HCT116 (cell line): Measurements from ENCODE around the gene IPO13. TPM values are rescaled to one million over a fixed set of nuclear protein-coding genes. Genes with fewer than 3 reads are reported as not detected.

Source experiments
- ATAC-seq: fragments of 200-7000 bp; cut with Tn5 transposase; 2 replicates; pipeline ENCODE4 v1.9.1; 2020; ENCODE audit warnings: mild to moderate bottlenecking, moderate library complexity
- BruUV-seq: library from RNA; stranded (reverse); fragments of 400-500 nt; replicated peaks from 2 replicates; lab custom pipeline; 2021; lab: Mats Ljungman, UMichigan
- CTCF ChIA-PET: fragments of 300-600 bp; sonication (Branson Sonifier 250); formaldehyde crosslinking; loops from one replicate; lab custom pipeline; 2021; ENCODE audit warnings: antibody characterized with exemption; lab: Charles Lee
- POLR2A ChIA-PET: fragments of 300-600, 350-600 bp; sonication (Branson Sonifier 250); formaldehyde crosslinking; loops from one replicate; lab custom pipeline; 2021; ENCODE audit warnings: antibody characterized with exemption; lab: Charles Lee
- RAD21 ChIA-PET, 2 experiments: fragments of 300-600 bp; sonication (Branson Sonifier 250); formaldehyde crosslinking; loops; one replicate each; lab custom pipeline; 2023; ENCODE audit warnings: low total read pairs in 2 of 2; ENCODE audit not compliant: uncharacterized antibody in 2 of 2, unreplicated experiment in 2 of 2, low non-redundant PET in 1 of 2; lab: Charles Lee
- DNase-seq: peaks from one replicate; pipeline ENCODE4 v3.0.0-alpha.2; 2010; ENCODE audit warnings: low read depth, low spot score
- H2AFZ ChIP-seq: fragments of 200-600 bp; shearing (Covaris generic), sonication (generic); 2 replicates; pipeline ENCODE4 v1.6.1; 2017; ENCODE audit warnings: low read depth, mixed run types, mixed read lengths, antibody characterized with exemption, low read length; ENCODE audit not compliant: poor library complexity, severe bottlenecking
- H3K27ac ChIP-seq: 2 replicates; pipeline ENCODE4 v1.5.1; 2012; ENCODE audit warnings: low read depth, low read length
- H3K27me3 ChIP-seq: fragments of 200-600 bp; sonication (generic); 2 replicates; pipeline ENCODE4 v1.6.1; 2016; ENCODE audit warnings: mixed run types, low read length, mixed read lengths; ENCODE audit not compliant: insufficient read depth
- H3K36me3 ChIP-seq, 2 experiments: fragments of 200-500 bp in 1 of 2; fragments of 200-600 bp in 1 of 2; sonication (Bioruptor generic) in 1 of 2; sonication (generic) in 1 of 2; 2 replicates each; pipeline versions ENCODE4 v1.5.1 to v1.6.1; 2014 to 2016; ENCODE audit warnings: low read length in 2 of 2, inconsistent platforms in 1 of 2, mixed read lengths in 1 of 2, mixed run types in 1 of 2; ENCODE audit not compliant: insufficient read depth in 2 of 2, control insufficient read depth in 1 of 2
- H3K4me1 ChIP-seq, 2 experiments: fragments of 200-600 bp in 1 of 2; sonication (generic) in 1 of 2; 2 replicates each; pipeline versions ENCODE4 v1.5.1 to v1.6.1; 2012 to 2017; ENCODE audit warnings: low read length in 2 of 2, inconsistent platforms in 1 of 2, mild to moderate bottlenecking in 1 of 2, mixed read lengths in 1 of 2, mixed run types in 1 of 2, moderate library complexity in 1 of 2; ENCODE audit not compliant: insufficient read depth in 2 of 2, control insufficient read depth in 1 of 2
- H3K4me2 ChIP-seq: fragments of 200-600 bp; sonication (generic); 2 replicates; pipeline ENCODE4 v1.6.1; 2017; ENCODE audit warnings: mixed run types, low read length, mixed read lengths
- H3K4me3 ChIP-seq, 2 experiments: fragments of 200-600 bp in 1 of 2; sonication (generic) in 1 of 2; replicated peaks in 1 of 2; 2 replicates each; pipeline ENCODE4 v1.5.1; 2011 to 2016; ENCODE audit warnings: low read length in 2 of 2, control low read depth in 1 of 2, low read depth in 1 of 2, mild to moderate bottlenecking in 1 of 2, mixed read lengths in 1 of 2, mixed run types in 1 of 2
- H3K79me2 ChIP-seq: fragments of 200-600 bp; sonication (generic); 2 replicates; pipeline ENCODE4 v1.6.1; 2017; ENCODE audit warnings: mild to moderate bottlenecking, mixed run types, low read length, moderate library complexity, mixed read lengths; ENCODE audit not compliant: insufficient read depth
- H3K9ac ChIP-seq: fragments of 200-600 bp; sonication (generic); 2 replicates; pipeline ENCODE4 v1.6.1; 2016; ENCODE audit warnings: low read length, mixed read lengths
- H3K9me2 ChIP-seq: fragments of 200-600 bp; sonication (generic), shearing (Covaris generic); 2 replicates; pipeline ENCODE4 v1.6.1; 2017; ENCODE audit warnings: mixed run types, mild to moderate bottlenecking, moderate library complexity; ENCODE audit not compliant: insufficient read depth
- H3K9me3 ChIP-seq, 2 experiments: fragments of 200-500 bp in 1 of 2; fragments of 200-600 bp in 1 of 2; sonication (Bioruptor generic) in 1 of 2; sonication (generic) in 1 of 2; 2 replicates each; pipeline ENCODE4 v1.6.1; 2014 to 2017; ENCODE audit warnings: low read length in 2 of 2, mixed read lengths in 2 of 2, inconsistent platforms in 1 of 2, low read depth in 1 of 2, mild to moderate bottlenecking in 1 of 2, mixed run types in 1 of 2, moderate library complexity in 1 of 2; ENCODE audit not compliant: control insufficient read depth in 1 of 2, insufficient read depth in 1 of 2
- H4K20me1 ChIP-seq: fragments of 200-600 bp; sonication (generic), shearing (Covaris generic); 2 replicates; pipeline ENCODE4 v1.6.1; 2017; ENCODE audit warnings: mixed run types, mild to moderate bottlenecking, moderate library complexity; ENCODE audit not compliant: insufficient read depth
- CEBPB ChIP-seq: IDR thresholded peaks from 2 replicates; pipeline ENCODE4 v1.6.1; 2012; ENCODE audit warnings: low read depth
- FOSL1 ChIP-seq: IDR thresholded peaks from 2 replicates; pipeline ENCODE4 v1.6.1; 2012; ENCODE audit warnings: low read depth
- JUND ChIP-seq: IDR thresholded peaks from 2 replicates; pipeline ENCODE4 v1.6.1; 2012
- POLR2A ChIP-seq: IDR thresholded peaks from 2 replicates; pipeline ENCODE4 v1.7.0; 2011; ENCODE audit warnings: borderline replicate concordance; ENCODE audit not compliant: insufficient read depth, insufficient read length; ENCODE audit errors: extremely low read depth
- POLR2AphosphoS5 ChIP-seq: IDR thresholded peaks from 2 replicates; pipeline ENCODE4 v1.6.1; 2011; ENCODE audit warnings: mild to moderate bottlenecking, low read depth, low read length, moderate library complexity
- RAD21 ChIP-seq: IDR thresholded peaks from 2 replicates; pipeline ENCODE4 v1.6.1; 2012; ENCODE audit warnings: low read depth, mild to moderate bottlenecking
- SP1 ChIP-seq: IDR thresholded peaks from 2 replicates; pipeline ENCODE4 v1.6.1; 2012; ENCODE audit warnings: low read depth
- YY1 ChIP-seq: IDR thresholded peaks from 2 replicates; pipeline ENCODE4 v1.6.1; 2011; ENCODE audit warnings: low read length, low read depth, moderate library complexity, mild to moderate bottlenecking; ENCODE audit not compliant: insufficient replicate concordance; ENCODE audit errors: extremely low read depth
- ZFX ChIP-seq: fragments of 450-650 bp; IDR thresholded peaks from 2 replicates; pipeline ENCODE4 v1.6.1; 2017
- ZNF274 ChIP-seq: fragments of 200-500 bp; sonication (Bioruptor generic); IDR thresholded peaks from 2 replicates; pipeline ENCODE4 v1.6.1; 2014; ENCODE audit warnings: mild to moderate bottlenecking, low read depth, low read length, inconsistent platforms
- intact Hi-C: fragments of 100-400 bp; cut with micrococcal nuclease; formaldehyde crosslinking; loops from 2 replicates; pipeline ENCODE4 v1.10.0; 2022
- total RNA-seq: library from RNA; stranded (reverse); gene quantifications from one replicate; pipeline ENCODE4 v1.2.1, GENCODE V29; 2021; ENCODE audit not compliant: unreplicated experiment
- TF ChIP-seq, protein P1 (sequence below): IDR thresholded peaks from 2 replicates; pipeline ENCODE4 v1.6.1; 2011; ENCODE audit warnings: mild to moderate bottlenecking, low read length, moderate library complexity; ENCODE audit not compliant: insufficient replicate concordance; ENCODE audit errors: extremely low read depth
- TF ChIP-seq, protein P2 (sequence below): IDR thresholded peaks from 2 replicates; pipeline ENCODE4 v1.6.1; 2012
- TF ChIP-seq, protein P3 (sequence below): IDR thresholded peaks from 2 replicates; pipeline ENCODE4 v1.6.1; 2012

The IPO13 gene
- total RNA-seq, 1 experiment from 2014 or later = 18.7 TPM

DNA sequence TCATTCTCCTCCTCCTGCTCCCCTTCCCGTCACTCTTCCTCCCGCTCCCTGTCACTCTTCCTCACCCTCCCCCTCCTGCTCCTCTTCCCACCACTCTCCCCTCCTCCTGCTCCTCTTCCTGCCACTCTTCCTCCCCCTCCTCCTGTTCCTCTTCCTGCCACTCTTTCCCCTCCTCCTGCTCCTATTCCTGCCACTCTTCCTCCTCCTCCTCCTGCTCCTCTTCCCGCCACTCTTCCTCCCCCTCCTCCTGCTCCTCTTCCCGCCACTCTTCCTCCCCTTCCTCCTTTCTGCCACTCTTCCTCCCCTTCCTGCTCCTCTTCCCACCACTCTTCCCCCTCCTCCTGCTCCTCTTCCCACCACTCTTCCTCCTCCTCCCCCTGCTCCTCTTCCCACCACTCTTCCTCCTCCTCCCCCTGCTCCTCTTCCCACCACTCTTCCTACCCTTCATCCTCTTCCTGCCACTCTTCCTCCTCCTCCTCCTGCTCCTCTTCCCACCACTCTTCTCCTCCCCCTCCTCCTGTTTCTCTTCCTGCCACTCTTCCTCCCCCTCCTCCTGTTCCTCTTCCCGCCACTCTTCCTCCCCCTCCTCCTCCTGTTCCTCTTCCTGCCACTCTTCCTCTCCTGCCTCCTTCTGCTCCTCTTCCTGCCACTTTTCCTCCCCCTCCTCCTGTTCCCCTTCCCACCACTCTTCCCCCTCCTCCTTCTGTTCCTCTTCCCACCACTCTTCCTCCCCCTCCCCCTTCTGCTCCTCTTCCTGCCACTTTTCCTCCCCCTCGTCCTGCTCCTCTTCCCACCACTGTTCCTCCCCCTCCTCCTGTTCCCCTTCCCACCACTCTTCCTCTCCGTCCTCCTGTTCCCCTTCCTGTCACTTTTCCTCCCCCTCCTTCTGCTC lies 41.8 kb upstream of the IPO13 start (continued):
- TF ChIP-seq, protein P1, sequence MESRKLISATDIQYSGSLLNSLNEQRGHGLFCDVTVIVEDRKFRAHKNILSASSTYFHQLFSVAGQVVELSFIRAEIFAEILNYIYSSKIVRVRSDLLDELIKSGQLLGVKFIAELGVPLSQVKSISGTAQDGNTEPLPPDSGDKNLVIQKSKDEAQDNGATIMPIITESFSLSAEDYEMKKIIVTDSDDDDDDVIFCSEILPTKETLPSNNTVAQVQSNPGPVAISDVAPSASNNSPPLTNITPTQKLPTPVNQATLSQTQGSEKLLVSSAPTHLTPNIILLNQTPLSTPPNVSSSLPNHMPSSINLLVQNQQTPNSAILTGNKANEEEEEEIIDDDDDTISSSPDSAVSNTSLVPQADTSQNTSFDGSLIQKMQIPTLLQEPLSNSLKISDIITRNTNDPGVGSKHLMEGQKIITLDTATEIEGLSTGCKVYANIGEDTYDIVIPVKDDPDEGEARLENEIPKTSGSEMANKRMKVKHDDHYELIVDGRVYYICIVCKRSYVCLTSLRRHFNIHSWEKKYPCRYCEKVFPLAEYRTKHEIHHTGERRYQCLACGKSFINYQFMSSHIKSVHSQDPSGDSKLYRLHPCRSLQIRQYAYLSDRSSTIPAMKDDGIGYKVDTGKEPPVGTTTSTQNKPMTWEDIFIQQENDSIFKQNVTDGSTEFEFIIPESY = no peak

DNA sequence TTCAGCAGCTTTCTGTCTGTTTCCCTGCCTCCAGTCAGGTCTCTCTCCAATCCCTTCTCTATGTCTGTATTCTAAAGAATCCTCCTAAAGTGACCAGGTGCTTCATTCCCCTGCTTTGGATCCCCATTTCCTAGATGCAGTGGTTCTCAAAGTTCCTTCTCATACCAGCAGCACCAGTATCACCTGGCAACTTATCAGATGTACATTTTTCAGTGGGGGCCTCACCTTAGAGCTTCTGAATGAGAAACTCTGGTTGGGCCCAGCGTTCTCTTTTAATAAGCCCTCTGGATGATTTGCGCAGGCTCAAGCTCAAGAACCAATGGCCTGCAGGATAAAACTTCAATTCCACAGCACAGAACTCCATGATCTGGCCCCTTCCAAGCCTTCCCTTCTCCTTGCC lies 38.5 kb upstream of the IPO13 start:
- no peak for ATAC-seq
- intact Hi-C loops = no loop called here
- POLR2A ChIA-PET = no interaction called here

More for the DNA sequence above, 38.5 kb upstream of the IPO13 start:
- DNase-seq = no peak
- Histone ChIP-seq H3K79me2 (no peaks in the 10 kb centered on the region), H3K4me1 (peaks cover 0 to 13% of the 10 kb centered on the region in 2 experiments; a peak in 2 of 4 replicates), H3K4me3 (no peak overlapping the region), H3K27me3 (peaks cover 11% of the 10 kb centered on the region; the same call in 1 of the 2 replicates), H2AFZ (no peak overlapping the region)
- RAD21 ChIA-PET = no interaction called here
- TF ChIP-seq RAD21 (no peak), ZNF274 (no peak), FOSL1 (no peak), YY1 (no peak), ZFX (no peak), CEBPB (no peak), SP1 (no peak), JUND (no peak), POLR2AphosphoS5 (no peak), POLR2A (no peak)
- TF ChIP-seq, protein P2, sequence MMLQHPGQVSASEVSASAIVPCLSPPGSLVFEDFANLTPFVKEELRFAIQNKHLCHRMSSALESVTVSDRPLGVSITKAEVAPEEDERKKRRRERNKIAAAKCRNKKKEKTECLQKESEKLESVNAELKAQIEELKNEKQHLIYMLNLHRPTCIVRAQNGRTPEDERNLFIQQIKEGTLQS = no peak
- TF ChIP-seq, protein P1 = no peak
- TF ChIP-seq, protein P3, sequence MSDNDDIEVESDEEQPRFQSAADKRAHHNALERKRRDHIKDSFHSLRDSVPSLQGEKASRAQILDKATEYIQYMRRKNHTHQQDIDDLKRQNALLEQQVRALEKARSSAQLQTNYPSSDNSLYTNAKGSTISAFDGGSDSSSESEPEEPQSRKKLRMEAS = no peak
- TF ChIP-seq, all 23 proteins: peak for 0
- Histone ChIP-seq H3K27ac (no peak overlapping the region), H3K9ac (no peak overlapping the region), H3K9me2 (no peaks in the 10 kb centered on the region), H3K9me3 (no peaks in the 10 kb centered on the region), H4K20me1 (no peaks in the 10 kb centered on the region), H3K36me3 (no peaks in the 10 kb centered on the region), H3K4me2 (no peak overlapping the region)
- CTCF ChIA-PET = interaction anchor here (1.3 to 4.5 kb wide), 2 partner anchors 22 to 26 kb away, joined by 3 to 20 read pairs; partner anchors contain the start of gene ARTN
- no TSS peak for BruUV-seq
